Parathyroid adenoma (tissue), 2 donors: Measurements from ENCODE around the gene SBK1.
A peak's percentile ranks its signal among the peaks of the same experiment; 100 is the strongest.

Experiments used
- H2AFZ ChIP-seq: fragments of 300-600 bp; sonication (generic); one replicate; pipeline ENCODE4 v1.7.0; 2017; ENCODE audit warnings: antibody characterized with exemption, mild to moderate bottlenecking
- H3K27ac ChIP-seq: fragments of 300-600 bp; sonication (generic); one replicate; pipeline ENCODE4 v1.7.0; 2017
- H3K27me3 ChIP-seq: fragments of 300-600 bp; sonication (generic); one replicate; pipeline ENCODE4 v1.7.0; 2017; ENCODE audit warnings: low read length; ENCODE audit not compliant: control insufficient read depth, insufficient read depth
- H3K36me3 ChIP-seq: fragments of 300-600 bp; sonication (generic); one replicate; pipeline ENCODE4 v1.7.0; 2017; ENCODE audit warnings: low read length; ENCODE audit not compliant: control insufficient read depth, insufficient read depth
- H3K4me1 ChIP-seq: fragments of 300-600 bp; sonication (generic); one replicate; pipeline ENCODE4 v1.7.0; 2017; ENCODE audit warnings: control low read depth
- H3K4me2 ChIP-seq: fragments of 300-600 bp; sonication (generic); one replicate; pipeline ENCODE4 v1.7.0; 2017; ENCODE audit warnings: low read length
- H3K4me3 ChIP-seq: fragments of 300-600 bp; sonication (generic); one replicate; pipeline ENCODE4 v1.7.0; 2017; ENCODE audit warnings: low read depth, low read length
- H3K79me2 ChIP-seq: fragments of 300-600 bp; sonication (generic); one replicate; pipeline ENCODE4 v1.7.0; 2017; ENCODE audit warnings: control low read depth
- H3K9ac ChIP-seq: fragments of 300-600 bp; sonication (generic); one replicate; pipeline ENCODE4 v1.7.0; 2017; ENCODE audit warnings: mild to moderate bottlenecking
- H3K9me3 ChIP-seq: fragments of 300-600 bp; sonication (generic); one replicate; pipeline ENCODE4 v1.7.0; 2017; ENCODE audit warnings: low read length; ENCODE audit not compliant: control insufficient read depth
- CTCF ChIP-seq: fragments of 300-600 bp; sonication (generic); IDR thresholded peaks from one replicate; pipeline ENCODE4 v1.7.0; 2017; ENCODE audit warnings: antibody characterized with exemption, mild to moderate bottlenecking
- donor health status: primary hyperparathyroidism.

Gene SBK1

GRCh38 chr16:28320023-28320561, 27.8 kb downstream of the SBK1 start:
- Histone ChIP-seq H3K27me3 (no peaks in the 10 kb centered on the region), H3K4me3 (no peak overlapping the region), H3K4me2 (no peak overlapping the region), H3K36me3 (no peaks in the 10 kb centered on the region), H3K79me2 (no peaks in the 10 kb centered on the region), H3K27ac (no peak overlapping the region), H3K4me1 (no peaks in the 10 kb centered on the region), H3K9me3 (no peaks in the 10 kb centered on the region), H3K9ac (no peak overlapping the region), H2AFZ (no peak overlapping the region)
- TF ChIP-seq CTCF, result no peak

- Histone ChIP-seq H3K79me2 (no peaks in the 10 kb centered on the region), H3K27ac (no peak overlapping the region), H2AFZ (no peak overlapping the region), H3K4me1 (no peaks in the 10 kb centered on the region), H3K27me3 (no peaks in the 10 kb centered on the region), H3K4me2 (no peak overlapping the region), H3K4me3 (no peak overlapping the region), H3K9ac (no peak overlapping the region), H3K9me3 (no peaks in the 10 kb centered on the region), H3K36me3 (no peaks in the 10 kb centered on the region)
- no peak for TF ChIP-seq CTCF
Observed at GRCh38 chr16:28320741-28321140, 28.4 kb downstream of the SBK1 start.

GRCh38 chr16:28321700-28322411, 29.5 kb downstream of the SBK1 start:
- H3K36me3 ChIP-seq, result no peaks in the 10 kb centered on the region
- no peak overlapping the region for H3K4me3 ChIP-seq
- H3K79me2 ChIP-seq, result no peaks in the 10 kb centered on the region
- H3K27ac ChIP-seq, result no peak overlapping the region
- no peaks in the 10 kb centered on the region for H3K9me3 ChIP-seq
- no peaks in the 10 kb centered on the region for H3K4me1 ChIP-seq
- peak; percentile 54 for TF ChIP-seq CTCF
- no peak overlapping the region for H3K4me2 ChIP-seq
- no peaks in the 10 kb centered on the region for H3K27me3 ChIP-seq
- no peak overlapping the region for H2AFZ ChIP-seq
- no peak overlapping the region for H3K9ac ChIP-seq

DNA sequence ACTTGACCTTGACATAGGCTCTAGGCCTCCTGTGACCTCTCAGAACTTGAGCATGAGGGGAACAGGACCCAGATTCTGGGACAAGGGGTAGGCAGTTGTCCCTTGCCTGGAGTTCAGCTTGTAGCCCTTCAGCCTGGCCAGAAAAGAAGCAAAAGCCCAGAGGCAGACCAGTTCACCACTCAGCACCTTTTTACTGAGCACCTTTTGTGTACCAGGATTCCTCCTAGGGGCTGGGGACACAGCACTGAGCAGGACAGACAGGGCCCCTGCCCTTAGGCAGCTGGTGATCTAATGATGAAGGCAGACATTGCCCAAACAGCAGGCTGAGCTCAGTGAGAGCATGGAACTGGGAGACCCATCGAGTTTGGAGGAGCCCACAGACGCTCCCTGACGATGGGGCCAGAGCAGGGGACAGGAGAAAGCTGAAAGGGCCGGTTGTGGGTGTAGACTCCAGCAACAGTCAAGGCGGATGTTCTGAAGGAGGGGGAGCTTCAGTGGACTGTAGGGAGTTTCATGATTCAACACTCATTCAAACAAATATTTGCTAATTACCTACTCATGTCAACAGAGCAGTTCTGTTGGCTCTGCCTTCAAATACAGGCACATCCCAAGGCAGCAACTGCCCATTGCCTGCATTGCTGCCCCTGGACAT, 32.0 kb downstream of the SBK1 start:
- no peak overlapping the region for H3K4me2 ChIP-seq
- H3K9ac ChIP-seq, result no peak overlapping the region
- H3K27me3 ChIP-seq, result no peaks in the 10 kb centered on the region
- H3K4me1 ChIP-seq, result no peaks in the 10 kb centered on the region
- TF ChIP-seq CTCF, result no peak
- H3K9me3 ChIP-seq, result no peaks in the 10 kb centered on the region
- no peak overlapping the region for H3K27ac ChIP-seq
- H2AFZ ChIP-seq, result no peak overlapping the region
- H3K4me3 ChIP-seq, result no peak overlapping the region
- H3K79me2 ChIP-seq, result no peaks in the 10 kb centered on the region
- H3K36me3 ChIP-seq, result no peaks in the 10 kb centered on the region
